Measurements from ENCODE around the gene ADAMTS6.

- no peak for TF ChIP-seq CTCF (IDR thresholded peaks at IDR 0.05)
- TF ChIP-seq FOXK1 (CRISPR knock-in tag; IDR thresholded peaks at IDR 0.05): no peak
- TF ChIP-seq FOXJ3 (CRISPR knock-in tag; IDR thresholded peaks at IDR 0.05; ENCODE audit: borderline replicate concordance): no peak
- TF ChIP-seq TEAD4 (CRISPR knock-in tag; IDR thresholded peaks at IDR 0.05): no peak
- TF ChIP-seq ATF6 (CRISPR knock-in tag; IDR thresholded peaks at IDR 0.05): no peak
- TF ChIP-seq MAX (CRISPR knock-in tag; IDR thresholded peaks at IDR 0.05): no peak
- no peak for TF ChIP-seq PREB (CRISPR knock-in tag; IDR thresholded peaks at IDR 0.05; ENCODE audit: borderline replicate concordance)
These were observed 1.3 kb downstream of the ADAMTS6 start for GRCh38 chr5:65480306-65480865.
